Subcutaneous abdominal adipose tissue (tissue), 5 donors: Measurements from ENCODE around the gene CEACAM4.
A peak's percentile ranks its signal among the peaks of the same experiment; 100 is the strongest.

ENCODE experiments used
- H3K27ac ChIP-seq: one replicate; pipeline ENCODE4 v1.7.0; 2013; ENCODE audit warnings: low read depth, mild to moderate bottlenecking, inconsistent platforms, low read length, moderate library complexity
- H3K27me3 ChIP-seq, 5 donors: one replicate each; pipeline ENCODE4 v1.7.0; 2013; ENCODE audit warnings: low read length in 5 of 5, inconsistent platforms in 1 of 5; ENCODE audit not compliant: control insufficient read depth in 5 of 5, insufficient read depth in 4 of 5
- H3K36me3 ChIP-seq, 5 donors: one replicate each; pipeline ENCODE4 v1.7.0; 2013; ENCODE audit warnings: low read length in 5 of 5; ENCODE audit not compliant: control insufficient read depth in 5 of 5, insufficient read depth in 5 of 5
- H3K4me1 ChIP-seq, 5 donors: one replicate each; pipeline ENCODE4 v1.7.0; 2013; ENCODE audit warnings: low read length in 5 of 5, mild to moderate bottlenecking in 3 of 5, moderate library complexity in 1 of 5; ENCODE audit not compliant: control insufficient read depth in 5 of 5, insufficient read depth in 5 of 5
- H3K4me3 ChIP-seq, 5 donors: one replicate each; pipeline ENCODE4 v1.7.0; 2013; ENCODE audit warnings: low read length in 5 of 5, low read depth in 1 of 5
- H3K9ac ChIP-seq, 5 donors: one replicate each; pipeline ENCODE4 v1.7.0; 2013; ENCODE audit warnings: low read length in 5 of 5, mild to moderate bottlenecking in 4 of 5, moderate library complexity in 3 of 5
- H3K9me3 ChIP-seq, 5 donors: one replicate each; pipeline ENCODE4 v1.7.0; 2013; ENCODE audit warnings: low read length in 5 of 5; ENCODE audit not compliant: control insufficient read depth in 5 of 5
- donor health status: healthy.
- donor health status: healthy.
- donor health status: healthy.
- donor health status: healthy.
- donor health status: healthy.

CEACAM4 gene

DNA sequence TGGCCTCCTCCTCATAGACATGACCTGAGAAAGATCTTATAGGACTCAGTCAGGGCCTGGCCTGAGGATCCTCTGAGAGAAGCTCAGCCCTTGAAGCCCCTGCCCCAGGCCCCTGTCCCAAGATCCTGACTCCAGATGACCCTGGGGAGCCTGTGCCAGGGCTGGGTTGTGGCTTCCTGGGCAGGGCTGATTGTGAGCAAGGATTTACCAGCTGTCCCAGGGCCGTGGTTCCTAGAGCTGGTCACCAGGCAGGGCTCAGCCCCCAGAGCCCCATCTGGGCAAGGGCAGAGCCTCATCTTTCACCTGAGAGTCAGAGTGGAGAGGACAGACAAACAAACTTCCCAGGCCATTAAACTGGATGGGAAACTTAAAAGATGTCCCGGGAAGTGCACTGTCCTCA is 49.0 kb downstream of the CEACAM4 start:
- Histone ChIP-seq H3K27me3 (peaks cover 0 to 8% (median 3%) of the 10 kb centered on the region in 5 donors), H3K36me3 (peaks cover 0 to 6% (median 0%) of the 10 kb centered on the region in 5 donors)

GRCh38 chr19:41577144-41577830 is 49.6 kb downstream of the CEACAM4 start:
- no peak overlapping the region for H3K4me3 ChIP-seq
- peaks cover 2 to 10% (median 4%) of the 10 kb centered on the region in 5 donors for H3K27me3 ChIP-seq
- H3K36me3 ChIP-seq = peaks cover 0 to 6% (median 0%) of the 10 kb centered on the region in 5 donors
- H3K27ac ChIP-seq = no peak overlapping the region
- peaks cover 0 to 7% (median 3%) of the 10 kb centered on the region in 5 donors for H3K9me3 ChIP-seq
- H3K4me1 ChIP-seq = peaks cover 0 to 20% (median 9%) of the 10 kb centered on the region in 5 donors
- no peak overlapping the region for H3K9ac ChIP-seq

More for the DNA sequence above, 49.0 kb downstream of the CEACAM4 start:
- H3K4me3 ChIP-seq = no peak overlapping the region
- peaks cover 0 to 12% (median 7%) of the 10 kb centered on the region in 5 donors for H3K9me3 ChIP-seq
- H3K4me1 ChIP-seq = peaks cover 0 to 20% (median 9%) of the 10 kb centered on the region in 5 donors
- no peak overlapping the region for H3K27ac ChIP-seq
- no peak overlapping the region for H3K9ac ChIP-seq

DNA sequence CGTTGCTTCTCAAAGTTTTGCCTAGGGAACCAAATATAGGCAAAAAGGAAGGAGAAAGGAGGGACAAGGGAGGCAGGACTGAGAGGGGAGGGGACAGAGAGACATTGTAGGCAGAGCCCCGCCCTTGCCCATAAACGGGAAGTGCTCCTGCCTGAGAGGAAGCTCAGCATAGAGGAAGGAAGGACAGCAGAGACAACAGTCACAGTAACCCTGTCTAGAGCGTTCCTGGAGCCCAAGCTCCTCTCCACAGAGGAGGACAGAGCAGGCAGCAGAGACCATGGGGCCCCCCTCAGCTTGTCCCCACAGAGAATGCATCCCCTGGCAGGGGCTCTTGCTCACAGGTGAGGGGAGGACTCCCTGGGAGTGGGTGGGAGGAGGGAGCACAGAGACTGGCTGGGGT is 50.9 kb downstream of the CEACAM4 start, which contains the start of gene CEACAM21:
CEACAM21 (plus strand) TSS at position 169 of the 400 bp plus-strand sequence; CDS start at position 278, 109 bp downstream.
- no peak within 1 kb of the TSS for H3K27ac ChIP-seq

DNA sequence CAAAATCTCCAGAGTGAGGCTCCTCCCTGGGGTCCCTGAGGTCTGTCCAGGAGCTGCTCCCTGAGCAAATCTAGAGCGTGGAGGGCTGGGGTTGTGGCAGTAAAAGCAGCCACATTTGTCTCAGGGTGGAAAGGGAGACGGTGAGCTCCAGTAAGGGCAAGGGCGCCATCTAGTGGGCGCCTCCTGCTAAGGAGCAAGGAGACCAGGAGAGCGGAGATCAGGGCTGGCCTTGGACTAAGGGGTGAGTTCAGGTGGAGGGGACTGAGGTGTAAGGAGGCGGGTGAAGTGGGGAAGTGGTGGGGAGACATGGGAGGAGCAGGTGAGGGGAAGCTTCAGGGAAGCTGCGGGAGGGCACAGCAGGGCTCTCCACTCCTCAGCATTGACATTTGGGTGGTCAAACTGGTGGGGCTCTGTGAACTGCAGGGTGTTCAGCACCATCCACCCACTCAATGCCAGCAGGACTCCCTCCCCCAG is 56.2 kb downstream of the CEACAM4 start:
- no peaks in the 10 kb centered on the region for H3K36me3 ChIP-seq
- H3K27me3 ChIP-seq = peaks cover 9 to 19% (median 16%) of the 10 kb centered on the region in 5 donors
- H3K4me3 ChIP-seq = no peak overlapping the region
- H3K4me1 ChIP-seq = peaks cover 0 to 5% (median 2%) of the 10 kb centered on the region in 5 donors
- H3K9ac ChIP-seq = no peak overlapping the region
- H3K9me3 ChIP-seq = peaks cover 0 to 3% (median 0%) of the 10 kb centered on the region in 5 donors
- no peak overlapping the region for H3K27ac ChIP-seq

More for the DNA sequence above, 50.9 kb downstream of the CEACAM4 start, which contains the start of gene CEACAM21:
- peaks cover 0 to 20% (median 9%) of the 10 kb centered on the region in 5 donors for H3K4me1 ChIP-seq
- H3K9ac ChIP-seq = peak within 1 kb of the TSS in 1 of 5 donors; percentile 3
- H3K4me3 ChIP-seq = peak within 1 kb of the TSS in 3 of 5 donors; percentile 13 to 34 (median 30)
- H3K27me3 ChIP-seq = peaks cover 3 to 13% (median 5%) of the 10 kb centered on the region in 5 donors
- peaks cover 0 to 3% (median 0%) of the 10 kb centered on the region in 5 donors for H3K9me3 ChIP-seq
- H3K36me3 ChIP-seq = peaks cover 0 to 6% (median 0%) of the 10 kb centered on the region in 5 donors

GRCh38 chr19:41570179-41570578 is 56.7 kb downstream of the CEACAM4 start:
- Histone ChIP-seq H3K4me3 (no peak overlapping the region), H3K36me3 (no peaks in the 10 kb centered on the region), H3K4me1 (peaks cover 0 to under 1% (median 0%) of the 10 kb centered on the region in 5 donors), H3K27ac (no peak overlapping the region), H3K27me3 (peaks cover 13 to 17% (median 16%) of the 10 kb centered on the region in 5 donors), H3K9me3 (peaks cover 0 to 3% (median 0%) of the 10 kb centered on the region in 5 donors), H3K9ac (no peak overlapping the region)

DNA sequence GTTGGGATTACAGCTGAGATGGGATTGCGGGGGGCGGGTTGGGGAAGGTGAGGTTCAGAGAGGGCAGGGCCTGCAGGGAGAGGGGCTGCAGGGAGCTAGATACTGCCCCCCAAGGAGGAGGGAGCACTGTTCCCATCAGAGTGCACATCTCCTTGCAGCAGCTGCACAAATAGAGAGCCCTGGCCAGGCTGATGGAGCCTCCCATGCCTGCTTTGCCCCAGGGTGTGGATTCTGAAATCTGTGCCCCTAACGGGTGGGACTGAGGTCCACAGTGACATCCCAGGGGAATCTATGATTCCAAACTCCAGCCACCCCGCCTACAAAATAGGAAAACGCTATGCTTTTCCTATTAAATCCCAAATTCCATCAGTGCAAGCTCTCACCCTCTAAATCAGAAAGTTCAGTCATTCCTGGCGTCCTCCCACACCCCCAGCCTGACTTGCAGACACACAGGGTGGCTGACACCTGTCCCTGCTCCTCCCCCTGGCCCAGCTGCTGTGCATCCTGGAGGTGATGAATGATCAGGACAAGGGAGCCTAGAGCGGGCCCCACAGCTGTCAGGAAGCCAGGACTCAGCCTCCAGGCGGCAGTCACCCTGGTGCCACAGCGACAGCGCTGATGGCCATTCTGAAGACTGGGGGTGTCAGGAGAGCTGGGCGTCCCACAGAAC is 57.3 kb downstream of the CEACAM4 start:
- H3K27ac ChIP-seq = no peak overlapping the region
- H3K9me3 ChIP-seq = peaks cover 0 to 3% (median 0%) of the 10 kb centered on the region in 5 donors
- H3K4me1 ChIP-seq = peaks cover 0 to 7% (median 3%) of the 10 kb centered on the region in 5 donors
- H3K4me3 ChIP-seq = no peak overlapping the region
- peaks cover 17 to 21% (median 19%) of the 10 kb centered on the region in 5 donors for H3K27me3 ChIP-seq
- H3K9ac ChIP-seq = no peak overlapping the region
- no peaks in the 10 kb centered on the region for H3K36me3 ChIP-seq
